ENCODE results near the gene IL1R2. TPM values are rescaled to one million over a fixed set of nuclear protein-coding genes. Genes with fewer than 3 reads are reported as not detected.
"Not testable (repeated sequence)": the region's sequence is repeated elsewhere in the genome, so short reads cannot be mapped to it uniquely, and the experiment has no call there.

IL1R2 gene
- total RNA-seq, 1 donor from 2014 or later, result 0.34 TPM

DNA sequence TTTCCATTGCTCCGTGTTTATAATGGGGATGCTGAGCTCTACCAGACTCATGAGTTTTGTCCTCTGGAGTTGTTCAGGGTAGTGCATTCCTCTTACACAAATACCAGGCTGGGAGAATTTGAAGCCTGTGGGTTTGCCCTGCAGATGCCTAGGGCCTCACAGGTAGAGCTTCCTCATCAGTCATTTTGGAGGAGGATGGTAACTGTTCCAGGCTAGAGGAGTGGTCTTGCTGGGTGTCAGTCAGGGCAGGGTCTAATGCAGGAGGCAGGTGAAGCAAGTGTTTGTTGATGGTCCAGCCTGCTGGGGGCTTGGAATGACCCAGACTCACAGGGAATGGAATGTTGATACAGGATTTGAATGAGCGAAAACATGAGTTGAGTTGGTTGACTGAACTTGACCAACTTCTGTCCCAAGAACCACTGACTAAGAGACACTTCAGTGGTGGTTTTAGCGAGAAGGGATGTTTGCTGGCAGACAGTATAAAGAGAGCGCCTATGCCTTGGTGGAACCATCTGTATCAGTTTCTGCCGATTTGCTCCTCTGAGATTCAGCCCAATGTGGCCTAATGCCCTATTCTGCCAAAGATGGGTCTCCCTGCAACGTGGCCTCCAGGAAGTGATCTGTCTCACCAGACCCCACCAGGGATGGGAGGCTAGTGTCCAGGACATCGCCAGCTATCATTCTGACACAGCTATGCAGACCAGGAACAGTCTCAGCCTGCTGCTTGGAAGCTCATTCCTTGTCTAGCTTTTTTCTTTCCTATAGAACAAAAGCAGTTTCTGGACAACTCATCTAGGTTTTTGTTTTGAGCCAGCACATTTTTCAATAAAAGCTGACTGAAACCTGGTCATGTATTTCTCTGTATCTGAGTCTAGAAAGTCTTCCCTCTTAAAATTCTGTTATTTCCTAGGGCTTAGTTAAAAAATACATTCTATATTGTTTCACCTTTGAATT, 9.3 kb downstream of the IL1R2 start:
- no peak for DNase-seq

- no peak for DNase-seq
These were observed 10.0 kb downstream of the IL1R2 start for GRCh38 chr2:102001767-102002142.

DNA sequence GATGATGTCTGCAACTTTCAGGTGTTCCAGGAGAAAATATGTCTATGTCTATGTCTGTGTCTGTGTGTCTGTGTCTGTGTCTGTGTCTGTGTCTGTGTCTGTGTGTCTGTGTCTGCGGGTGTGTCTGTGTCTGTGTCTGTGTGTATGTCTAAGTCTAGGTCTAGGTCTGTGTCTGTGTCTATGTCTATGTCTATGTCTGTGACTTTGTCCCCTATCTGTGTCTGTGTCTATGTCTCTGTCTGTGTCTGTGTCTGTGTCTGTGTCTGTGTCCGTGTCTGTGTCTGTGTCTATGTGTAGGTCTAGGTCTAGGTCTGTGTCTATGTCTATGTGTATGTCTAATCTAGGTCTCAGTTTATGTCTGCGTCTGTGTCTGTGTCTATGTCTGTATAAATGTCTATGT, 10.5 kb downstream of the IL1R2 start:
- DNase-seq, result no peak

DNA sequence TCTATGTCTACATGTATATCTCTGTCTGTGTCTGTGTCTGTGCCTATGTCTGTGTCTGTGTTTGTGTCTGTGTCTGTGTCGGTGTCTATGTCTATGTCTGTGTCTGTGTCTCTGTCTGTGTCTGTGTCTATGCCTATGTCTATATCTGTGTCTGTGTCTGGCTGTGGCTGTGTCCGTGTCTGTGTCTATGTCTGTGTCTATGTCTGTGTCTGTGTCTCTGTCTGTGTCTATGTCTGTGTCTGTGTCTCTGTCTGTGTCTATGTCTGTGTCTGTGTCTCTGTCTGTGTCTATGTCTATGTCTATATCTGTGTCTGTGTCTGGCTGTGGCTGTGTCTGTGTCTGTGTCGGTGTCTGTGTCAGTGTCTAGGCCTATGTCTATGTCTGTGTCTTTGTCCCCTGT, 11.1 kb downstream of the IL1R2 start:
- not testable (repeated sequence) for DNase-seq

DNA sequence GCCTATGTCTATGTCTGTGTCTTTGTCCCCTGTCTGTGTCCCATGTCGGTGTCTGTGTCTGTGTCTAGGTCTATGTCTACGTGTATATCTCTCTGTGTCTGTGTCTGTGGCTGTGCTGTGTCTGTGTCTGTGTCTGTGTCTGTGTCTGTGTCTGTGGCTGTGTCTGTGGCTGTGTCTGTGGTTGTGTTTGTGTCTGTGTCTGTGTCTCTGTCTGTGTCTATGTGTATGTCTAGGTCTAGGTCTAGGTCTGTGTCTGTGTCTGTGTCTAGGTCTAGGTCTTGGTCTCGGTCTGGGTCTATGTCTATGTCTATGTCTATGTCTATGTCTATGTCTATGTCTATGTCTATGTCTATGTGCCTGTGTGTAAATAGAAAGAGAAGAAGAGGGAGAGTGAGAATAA, 11.9 kb downstream of the IL1R2 start:
- no peak for DNase-seq

- DNase-seq, result no peak
These were observed 12.8 kb downstream of the IL1R2 start for GRCh38 chr2:102004581-102004980.

GRCh38 chr2:102005449-102005848, 13.7 kb downstream of the IL1R2 start:
- no peak for DNase-seq

DNA sequence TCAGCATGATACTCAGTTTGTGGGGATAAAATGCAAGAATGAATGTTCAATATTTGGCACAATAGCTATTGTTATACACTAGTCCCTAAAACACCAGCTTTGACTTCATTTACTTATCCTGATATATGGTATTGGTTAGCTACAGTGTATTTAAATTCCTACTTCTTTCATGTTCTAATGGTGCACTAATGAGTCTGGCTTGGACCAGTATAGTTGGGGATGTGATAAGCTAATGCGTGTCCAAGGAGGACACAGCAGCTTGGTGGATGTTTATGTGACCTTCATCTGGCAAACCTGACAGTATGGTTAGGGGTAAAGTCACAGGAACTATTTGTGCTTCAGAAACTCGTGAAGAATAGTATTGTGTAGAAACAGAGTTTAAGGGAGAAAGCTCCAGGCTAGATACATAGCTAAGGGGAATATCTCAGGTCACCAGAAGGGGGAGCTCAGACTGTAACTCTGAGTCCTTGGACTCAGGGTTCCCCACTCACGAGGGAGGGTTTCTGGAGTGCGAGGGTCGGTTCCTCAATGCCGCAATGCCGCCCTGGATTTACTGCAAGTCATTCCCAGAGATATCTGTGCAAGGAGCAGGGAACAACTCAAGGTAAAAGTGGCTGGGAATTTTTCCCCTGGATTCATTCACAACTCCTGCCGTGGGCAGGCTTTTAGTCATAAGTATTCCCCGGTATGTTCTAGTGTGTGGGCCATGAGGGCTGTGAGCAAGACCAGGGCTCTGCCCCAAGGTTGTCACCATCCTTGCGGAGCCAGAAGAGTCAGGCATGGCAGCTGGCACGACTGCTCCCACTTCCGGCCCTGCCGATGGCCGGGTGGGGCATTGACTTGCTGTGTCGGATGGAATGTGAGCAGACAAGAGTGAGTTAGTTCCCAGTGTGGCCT, 14.5 kb downstream of the IL1R2 start:
- peak; percentile 77 for DNase-seq

DNA sequence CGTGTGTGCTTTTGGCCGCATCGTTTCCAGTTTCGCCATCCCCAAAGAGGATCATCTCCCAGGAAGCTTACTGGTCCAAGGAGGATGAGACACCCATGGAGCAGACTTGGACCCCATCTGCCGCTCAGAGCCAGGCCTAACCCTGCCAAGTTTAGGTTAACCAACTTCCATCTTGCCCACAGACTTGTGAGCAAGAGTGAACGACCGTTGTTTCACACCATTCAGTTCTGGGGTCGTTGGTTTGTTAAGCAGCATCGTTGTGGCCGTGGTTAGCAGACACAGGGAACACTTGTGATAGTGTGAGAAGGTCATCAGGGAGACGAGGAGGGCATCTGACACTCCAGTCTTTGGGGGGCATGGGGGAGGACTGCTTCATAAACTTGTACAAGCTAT, 15.1 kb downstream of the IL1R2 start:
- no peak for DNase-seq

GRCh38 chr2:102008490-102008889, 16.7 kb downstream of the IL1R2 start:
- no peak for DNase-seq

DNA sequence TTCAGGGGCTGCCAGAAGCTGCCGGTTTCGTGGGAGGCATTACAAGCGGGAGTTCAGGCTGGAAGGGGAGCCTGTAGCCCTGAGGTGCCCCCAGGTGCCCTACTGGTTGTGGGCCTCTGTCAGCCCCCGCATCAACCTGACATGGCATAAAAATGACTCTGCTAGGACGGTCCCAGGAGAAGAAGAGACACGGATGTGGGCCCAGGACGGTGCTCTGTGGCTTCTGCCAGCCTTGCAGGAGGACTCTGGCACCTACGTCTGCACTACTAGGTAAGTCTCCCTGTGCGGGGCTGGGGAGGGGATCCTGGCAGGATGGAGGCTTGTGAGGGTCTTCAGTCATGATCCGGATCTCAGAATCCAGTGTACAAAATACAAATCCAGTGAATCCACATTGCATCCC, 17.8 kb downstream of the IL1R2 start:
- DNase-seq, result no peak

DNA sequence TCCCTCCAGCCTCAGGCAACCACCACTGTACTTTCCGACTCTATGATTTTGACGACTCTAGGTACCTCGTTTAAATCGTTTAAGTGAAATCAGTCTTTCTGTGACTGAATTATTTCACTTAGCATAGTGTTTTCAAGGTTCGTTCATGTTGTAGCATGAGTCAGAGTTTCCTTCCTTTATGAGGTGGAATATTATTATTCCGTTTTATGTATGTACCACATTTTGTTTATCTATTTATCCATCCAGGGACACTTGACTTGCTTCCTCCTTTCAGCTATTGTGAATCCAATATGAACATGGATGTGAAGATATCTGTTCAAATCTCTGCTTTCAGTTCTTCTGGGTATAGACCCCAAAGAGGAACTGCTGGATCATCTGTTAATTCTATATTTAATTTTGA, 19.1 kb downstream of the IL1R2 start:
- peak; percentile 60 for DNase-seq

- DNase-seq, result no peak
These were observed 20.4 kb downstream of the IL1R2 start for GRCh38 chr2:102012061-102012614.

GRCh38 chr2:102013206-102014040, 21.7 kb downstream of the IL1R2 start:
- no peak for DNase-seq

DNA sequence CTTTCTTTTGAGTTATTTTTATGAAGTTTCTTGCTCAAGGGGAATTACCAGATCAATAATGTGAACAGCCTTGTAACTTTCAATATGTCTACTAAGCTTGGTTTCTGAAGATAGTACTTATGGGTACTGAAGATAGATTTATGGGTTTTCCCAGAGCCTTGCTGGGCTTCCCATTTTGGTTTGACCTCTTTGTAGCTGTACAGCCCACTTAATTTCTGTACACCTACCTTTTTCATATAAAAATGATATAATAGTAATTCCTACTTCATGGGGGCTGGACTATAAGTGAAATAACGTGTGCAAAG, 22.2 kb downstream of the IL1R2 start:
- no peak for DNase-seq

- no peak for DNase-seq
These were observed 23.6 kb downstream of the IL1R2 start for GRCh38 chr2:102015399-102015798.

- no peak for DNase-seq
These were observed 24.7 kb downstream of the IL1R2 start for GRCh38 chr2:102016399-102016955.

DNA sequence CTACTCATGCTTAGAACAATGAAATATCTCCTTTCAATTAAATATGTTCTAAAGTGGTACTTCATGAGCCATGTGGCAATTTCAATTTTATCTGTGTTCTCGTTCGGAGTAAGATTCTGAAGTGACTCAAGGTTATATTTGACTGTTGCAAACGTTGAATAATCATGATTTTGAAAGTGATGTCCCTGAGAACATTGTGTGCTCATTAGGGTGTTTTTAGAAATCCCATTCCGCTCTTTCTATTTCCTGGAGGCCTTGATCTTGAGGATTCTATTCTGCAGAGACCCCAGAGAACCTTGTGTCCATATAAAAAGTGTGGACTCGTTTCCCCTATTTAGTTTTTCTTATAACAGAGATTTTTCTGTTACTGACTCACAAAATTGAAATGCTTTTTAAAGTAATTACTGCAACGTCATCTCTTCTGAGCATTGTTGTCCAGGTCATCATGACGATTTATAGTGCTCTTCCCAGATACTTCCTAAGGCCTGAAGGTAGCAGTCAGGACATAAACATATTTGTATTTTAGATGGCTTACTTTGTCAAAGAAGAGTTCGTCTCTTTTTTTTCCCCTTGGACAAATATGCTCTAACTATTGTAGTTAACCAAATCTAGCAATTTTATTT, 27.2 kb downstream of the IL1R2 start:
- no peak for DNase-seq

GRCh38 chr2:102020596-102021170, 28.9 kb downstream of the IL1R2 start:
- DNase-seq, result peak; percentile 92

- peak; percentile 79 for DNase-seq
These were observed 30.0 kb downstream of the IL1R2 start for GRCh38 chr2:102021779-102022178.

- no peak for DNase-seq
These were observed 31.3 kb downstream of the IL1R2 start for GRCh38 chr2:102022884-102023539.
